ENCODE data around the gene POMT1. TPM values are rescaled to one million over a fixed set of nuclear protein-coding genes. Genes with fewer than 3 reads are reported as not detected.
"Not testable (repeated sequence)": the region's sequence is repeated elsewhere in the genome, so short reads cannot be mapped to it uniquely, and the experiment has no call there.

POMT1 gene
- total and polyA plus RNA-seq, 2 experiments from 2014 or later = 20.2 to 32.4 TPM

- Histone ChIP-seq H3K4me1 (ENCODE audit: insufficient read depth) (no peaks in the 10 kb centered on the region), H3K9me2 (ENCODE audit: insufficient read depth) (peaks cover 4% of the 10 kb centered on the region; the same call in 1 of the 2 replicates), H3K4me3 (peak overlapping the region; percentile 68), H3K27ac (ENCODE audit: low read depth) (no peak overlapping the region), H2AFZ (peak overlapping the region; percentile 95), H3K79me2 (replicated peaks; ENCODE audit: insufficient read depth) (no peaks in the 10 kb centered on the region), H3F3A (replicated peaks; ENCODE audit: low read depth) (peaks cover 7% of the 10 kb centered on the region; the same call in 1 of the 2 replicates), H3K36me3 (ENCODE audit: insufficient read depth) (no peaks in the 10 kb centered on the region), H3K27me3 (ENCODE audit: insufficient read depth) (peaks cover 60% of the 10 kb centered on the region), H4K20me1 (replicated peaks; ENCODE audit: insufficient read depth) (no peaks in the 10 kb centered on the region), H3K4me2 (peak overlapping the region; percentile 86)
- Mint-ChIP-seq H3K4me3 (peak overlapping the region; percentile 67), H3K36me3 (ENCODE audit: low read depth) (peaks cover 44% of the 10 kb centered on the region), H3K27ac (no peak overlapping the region), H3K9me3 (peaks cover 62% of the 10 kb centered on the region), H3K27me3 (ENCODE audit: insufficient read depth, low read depth, poor library complexity) (peaks cover 60% of the 10 kb centered on the region), H3K4me1 (peaks cover 7% of the 10 kb centered on the region; the same call in 1 of the 3 replicates)
- TF ChIP-seq REST (IDR thresholded peaks at IDR 0.05; ENCODE audit: unreplicated experiment) (no peak), EZH2 (IDR thresholded peaks at IDR 0.05; ENCODE audit: low read depth, unreplicated experiment) (peak; percentile 25), POLR2AphosphoS5 (IDR thresholded peaks at IDR 0.05; ENCODE audit: low read depth) (no peak), CTCF (conservative IDR thresholded peaks at IDR 0.05; ENCODE audit: low read depth in 2 of 2) (peak in 1 of 2 experiments; percentile 30; a peak in 2 of 4 replicates)
- peak; percentile 52 for ATAC-seq
- peak; percentile 79 for DNase-seq (ENCODE audit: low spot score)
Measured at GRCh38 chr9:131546336-131547084, 43.8 kb downstream of the POMT1 start.

GRCh38 chr9:131549186-131549585 is 46.5 kb downstream of the POMT1 start:
- DNase-seq (ENCODE audit: low spot score); H3K4me1 ChIP-seq (ENCODE audit: insufficient read depth); H3K4me2 ChIP-seq; H4K20me1 ChIP-seq (replicated peaks; ENCODE audit: insufficient read depth); H2AFZ ChIP-seq; H3K4me3 Mint-ChIP-seq; H3K9me2 ChIP-seq (ENCODE audit: insufficient read depth); H3K4me1 Mint-ChIP-seq; H3F3A ChIP-seq (replicated peaks; ENCODE audit: low read depth); ATAC-seq; H3K4me3 ChIP-seq; H3K79me2 ChIP-seq (replicated peaks; ENCODE audit: insufficient read depth); H3K27ac ChIP-seq (ENCODE audit: low read depth); H3K27ac Mint-ChIP-seq; H3K36me3 ChIP-seq (ENCODE audit: insufficient read depth): not testable (repeated sequence)
- H3K27me3 ChIP-seq (ENCODE audit: insufficient read depth) = peaks cover 73% of the 10 kb centered on the region
- Mint-ChIP-seq H3K9me3 (peaks cover 49% of the 10 kb centered on the region), H3K36me3 (ENCODE audit: low read depth) (peaks cover 28% of the 10 kb centered on the region), H3K27me3 (ENCODE audit: insufficient read depth, low read depth, poor library complexity) (peaks cover 64% of the 10 kb centered on the region)

GRCh38 chr9:131550465-131550864 is 47.7 kb downstream of the POMT1 start:
- H3K27me3 ChIP-seq (ENCODE audit: insufficient read depth) = peaks cover 71% of the 10 kb centered on the region
- not testable (repeated sequence) for H3K4me1 Mint-ChIP-seq; ATAC-seq; H3K36me3 ChIP-seq (ENCODE audit: insufficient read depth); H3K9me2 ChIP-seq (ENCODE audit: insufficient read depth); H3K4me1 ChIP-seq (ENCODE audit: insufficient read depth); H3K27ac ChIP-seq (ENCODE audit: low read depth); H4K20me1 ChIP-seq (replicated peaks; ENCODE audit: insufficient read depth); H3F3A ChIP-seq (replicated peaks; ENCODE audit: low read depth); H3K4me3 ChIP-seq; H2AFZ ChIP-seq; DNase-seq (ENCODE audit: low spot score); H3K4me3 Mint-ChIP-seq; H3K4me2 ChIP-seq; H3K27ac Mint-ChIP-seq; H3K79me2 ChIP-seq (replicated peaks; ENCODE audit: insufficient read depth)
- Mint-ChIP-seq H3K27me3 (ENCODE audit: insufficient read depth, low read depth, poor library complexity) (peaks cover 61% of the 10 kb centered on the region), H3K36me3 (ENCODE audit: low read depth) (peaks cover 21% of the 10 kb centered on the region), H3K9me3 (peaks cover 42% of the 10 kb centered on the region)

Measured in GM23338 (cell line).